Body of pancreas (tissue), 4 donors: ENCODE measurements around the gene TMEM129. TPM values are rescaled to one million over a fixed set of nuclear protein-coding genes. Genes with fewer than 3 reads are reported as not detected.

ENCODE experiments used
- ATAC-seq: fragments of 150-250 bp; one replicate; pipeline ENCODE4 v1.9.1; 2016
- DNase-seq, 4 donors: peaks; one replicate each; pipeline ENCODE4 v3.0.0-alpha.2; 2019
- H3K27ac ChIP-seq, 4 donors: fragments of 200-600 bp; sonication (generic); 1 replicate in 3 of 4; 2 replicates in 1 of 4; pipeline versions ENCODE4 v1.5.1 to v1.6.1; 2016 to 2019; ENCODE audit warnings: mild to moderate bottlenecking in 1 of 4, mixed read lengths in 1 of 4, moderate library complexity in 1 of 4
- H3K27me3 ChIP-seq, 2 donors: fragments of 200-600 bp; sonication (generic); one replicate each; pipeline ENCODE4 v1.6.0; 2016; ENCODE audit warnings: mild to moderate bottlenecking in 1 of 2
- H3K36me3 ChIP-seq, 2 donors: fragments of 200-600 bp; sonication (generic); replicated peaks in 1 of 2; 2 replicates each; pipeline ENCODE4 v1.5.1; 2016; ENCODE audit warnings: low read depth in 2 of 2; ENCODE audit not compliant: insufficient read depth in 1 of 2
- H3K4me1 ChIP-seq: fragments of 200-600 bp; sonication (generic); one replicate; pipeline ENCODE4 v1.6.0; 2016
- H3K4me3 ChIP-seq, 2 donors: fragments of 200-600 bp; sonication (generic); 1 replicate in 1 of 2; 2 replicates in 1 of 2; pipeline ENCODE4 v1.5.1; 2016 to 2019
- H3K9me3 ChIP-seq, 3 donors: fragments of 200-600 bp; sonication (generic); 1 replicate in 2 of 3; 2 replicates in 1 of 3; pipeline ENCODE4 v1.5.1; 2016
- CTCF ChIP-seq, 7 experiments: fragments of 450-650 bp in 4 of 7; fragments of 200-600 bp in 3 of 7; sonication (generic) in 3 of 7; IDR thresholded peaks; one replicate each; pipeline ENCODE4 v1.5.1; 2016 to 2019; ENCODE audit warnings: antibody characterized with exemption in 7 of 7
- POLR2A ChIP-seq, 3 donors: fragments of 450-650 bp; IDR thresholded peaks; one replicate each; pipeline ENCODE4 v1.6.1; 2016; ENCODE audit warnings: antibody characterized with exemption in 3 of 3, mild to moderate bottlenecking in 2 of 3
- WGBS, 2 donors: methylation state at CpG; one replicate each; pipeline ENCODE4 v1.1.5; 2017; 5-methylcytosine and 5-hydroxymethylcytosine counted together
- intact Hi-C: fragments of 100-400 bp; cut with DNase I; formaldehyde crosslinking; loops from one replicate; pipeline ENCODE4 v1.15.1; 2023
- total RNA-seq, 2 donors: library from RNA; depleted of rRNA; stranded (reverse); fragments of >200 nt; gene quantifications; one replicate each; pipeline ENCODE4 v1.1.0, GENCODE V29; 2016

TMEM129 gene
- total RNA-seq, 2 donors from 2014 or later, result 26.7 to 53.1 TPM

- H3K4me1 ChIP-seq, result peaks cover 41% of the 10 kb centered on the region
- no peaks in the 10 kb centered on the region for H3K9me3 ChIP-seq
- intact Hi-C loops, result no loop called here
- no peaks in the 10 kb centered on the region for H3K27me3 ChIP-seq
- WGBS, 2 donors, result 53 to 68% methylated on average over 3 to 20 of the region's 20 CpGs
- DNase-seq, result no peak
- no peaks in the 10 kb centered on the region for H3K36me3 ChIP-seq
- no peak overlapping the region for H3K4me3 ChIP-seq
- ATAC-seq, result no peak
- TF ChIP-seq CTCF (IDR thresholded peaks at IDR 0.05), result no peak
- TF ChIP-seq POLR2A (IDR thresholded peaks at IDR 0.05), result no peak
- H3K27ac ChIP-seq, result no peak overlapping the region
Observed at GRCh38 chr4:1762264-1763010, 41.3 kb upstream of the TMEM129 start.

- DNase-seq, result no peak
Observed at GRCh38 chr4:1761130-1761689, 40.1 kb upstream of the TMEM129 start.

GRCh38 chr4:1760521-1761071 lies 39.5 kb upstream of the TMEM129 start:
- Histone ChIP-seq H3K27ac (no peak overlapping the region), H3K36me3 (no peaks in the 10 kb centered on the region), H3K4me3 (no peak overlapping the region), H3K27me3 (no peaks in the 10 kb centered on the region), H3K9me3 (no peaks in the 10 kb centered on the region), H3K4me1 (peaks cover 33% of the 10 kb centered on the region)
- TF ChIP-seq POLR2A (IDR thresholded peaks at IDR 0.05) (no peak), CTCF (IDR thresholded peaks at IDR 0.05) (no peak)
- intact Hi-C loops, result no loop called here
- 26 to 30% methylated on average over 7 to 11 of the region's 25 CpGs for WGBS, 2 donors
- no peak for DNase-seq
- no peak for ATAC-seq

More at GRCh38 chr4:1761130-1761689, 40.1 kb upstream of the TMEM129 start:
- Histone ChIP-seq H3K27ac (no peak overlapping the region), H3K27me3 (no peaks in the 10 kb centered on the region), H3K4me1 (peaks cover 39% of the 10 kb centered on the region), H3K4me3 (no peak overlapping the region), H3K36me3 (no peaks in the 10 kb centered on the region), H3K9me3 (no peaks in the 10 kb centered on the region)
- ATAC-seq, result no peak
- WGBS, 2 donors, result 44 to 47% methylated on average over 3 to 13 of the region's 32 CpGs
- TF ChIP-seq CTCF (IDR thresholded peaks at IDR 0.05) (no peak), POLR2A (IDR thresholded peaks at IDR 0.05) (no peak)
- intact Hi-C loops, result no loop called here

- peaks cover 25% of the 10 kb centered on the region for H3K4me1 ChIP-seq
- ATAC-seq (no peak), DNase-seq (no peak)
- intact Hi-C loops, result no loop called here
- TF ChIP-seq POLR2A (IDR thresholded peaks at IDR 0.05) (no peak), CTCF (IDR thresholded peaks at IDR 0.05) (no peak)
- 73 to 80% methylated on average over 2 to 13 of the region's 13 CpGs for WGBS, 2 donors
- H3K36me3 ChIP-seq, result no peaks in the 10 kb centered on the region
- H3K27ac ChIP-seq, result no peak overlapping the region
- no peak overlapping the region for H3K4me3 ChIP-seq
- H3K27me3 ChIP-seq, result no peaks in the 10 kb centered on the region
- no peaks in the 10 kb centered on the region for H3K9me3 ChIP-seq
Observed at GRCh38 chr4:1759818-1760223, 38.7 kb upstream of the TMEM129 start.
